ENCODE results near the gene EXOC4.

Gene EXOC4

GRCh38 chr7:133478591-133479135 lies 225.8 kb downstream of the EXOC4 start (continued):
- TF ChIP-seq, protein P1, sequence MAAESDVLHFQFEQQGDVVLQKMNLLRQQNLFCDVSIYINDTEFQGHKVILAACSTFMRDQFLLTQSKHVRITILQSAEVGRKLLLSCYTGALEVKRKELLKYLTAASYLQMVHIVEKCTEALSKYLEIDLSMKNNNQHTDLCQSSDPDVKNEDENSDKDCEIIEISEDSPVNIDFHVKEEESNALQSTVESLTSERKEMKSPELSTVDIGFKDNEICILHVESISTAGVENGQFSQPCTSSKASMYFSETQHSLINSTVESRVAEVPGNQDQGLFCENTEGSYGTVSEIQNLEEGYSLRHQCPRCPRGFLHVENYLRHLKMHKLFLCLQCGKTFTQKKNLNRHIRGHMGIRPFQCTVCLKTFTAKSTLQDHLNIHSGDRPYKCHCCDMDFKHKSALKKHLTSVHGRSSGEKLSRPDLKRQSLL (tag by site-specific recombination; IDR thresholded peaks at IDR 0.05) = no peak
- TF ChIP-seq ZNF391 (tag by site-specific recombination; IDR thresholded peaks at IDR 0.05; ENCODE audit: borderline replicate concordance, low read depth) (peak; percentile 28; the same call in 1 of the 2 replicates), GLI2 (tag by site-specific recombination; IDR thresholded peaks at IDR 0.05; ENCODE audit: borderline replicate concordance, low read depth) (peak; percentile 81), TCF7L2 (IDR thresholded peaks at IDR 0.05; ENCODE audit: borderline replicate concordance, low read depth, low read length) (peak; percentile 82), BCL11A (tag by site-specific recombination; IDR thresholded peaks at IDR 0.05; ENCODE audit: low read depth) (peak; percentile 89), KLF16 (tag by site-specific recombination; IDR thresholded peaks at IDR 0.05) (0 out of 2 replicates have a peak, but pooled peaks have one; percentile 35), ZNF624 (tag by site-specific recombination; IDR thresholded peaks at IDR 0.05) (no peak), SCRT1 (tag by site-specific recombination; IDR thresholded peaks at IDR 0.05; ENCODE audit: borderline replicate concordance) (peak; percentile 90), ZNF214 (tag by site-specific recombination; IDR thresholded peaks at IDR 0.05; ENCODE audit: borderline replicate concordance) (no peak), ZNF221 (tag by site-specific recombination; IDR thresholded peaks at IDR 0.05; ENCODE audit: borderline replicate concordance) (no peak), ZNF610 (tag by site-specific recombination; IDR thresholded peaks at IDR 0.05; ENCODE audit: borderline replicate concordance) (0 out of 2 replicates have a peak, but pooled peaks have one; percentile 32), ZBTB17 (tag by site-specific recombination; IDR thresholded peaks at IDR 0.05) (peak; percentile 47; the same call in 1 of the 2 replicates), SP7 (tag by site-specific recombination; IDR thresholded peaks at IDR 0.05) (peak; percentile 93), ZNF629 (tag by site-specific recombination; IDR thresholded peaks at IDR 0.05) (peak; percentile 73), ZNF501 (tag by site-specific recombination; IDR thresholded peaks at IDR 0.05) (peak; percentile 61), ZIC2 (tag by site-specific recombination; IDR thresholded peaks at IDR 0.05) (peak; percentile 30; the same call in 1 of the 2 replicates), ZNF639 (tag by site-specific recombination; IDR thresholded peaks at IDR 0.05) (0 out of 2 replicates have a peak, but pooled peaks have one; percentile 29), KLF10 (tag by site-specific recombination; IDR thresholded peaks at IDR 0.05) (peak; percentile 58; the same call in 1 of the 2 replicates), SCRT2 (tag by site-specific recombination; IDR thresholded peaks at IDR 0.05) (peak; percentile 55), GFI1B (tag by site-specific recombination; IDR thresholded peaks at IDR 0.05) (0 out of 2 replicates have a peak, but pooled peaks have one; percentile 26), ZNF837 (tag by site-specific recombination; IDR thresholded peaks at IDR 0.05) (no peak), ZEB2 (tag by site-specific recombination; IDR thresholded peaks at IDR 0.05) (peak; percentile 56; the same call in 1 of the 2 replicates), OSR2 (tag by site-specific recombination; IDR thresholded peaks at IDR 0.05) (peak; percentile 99), ZNF157 (tag by site-specific recombination; IDR thresholded peaks at IDR 0.05) (no peak)
- TF ChIP-seq, protein P2, sequence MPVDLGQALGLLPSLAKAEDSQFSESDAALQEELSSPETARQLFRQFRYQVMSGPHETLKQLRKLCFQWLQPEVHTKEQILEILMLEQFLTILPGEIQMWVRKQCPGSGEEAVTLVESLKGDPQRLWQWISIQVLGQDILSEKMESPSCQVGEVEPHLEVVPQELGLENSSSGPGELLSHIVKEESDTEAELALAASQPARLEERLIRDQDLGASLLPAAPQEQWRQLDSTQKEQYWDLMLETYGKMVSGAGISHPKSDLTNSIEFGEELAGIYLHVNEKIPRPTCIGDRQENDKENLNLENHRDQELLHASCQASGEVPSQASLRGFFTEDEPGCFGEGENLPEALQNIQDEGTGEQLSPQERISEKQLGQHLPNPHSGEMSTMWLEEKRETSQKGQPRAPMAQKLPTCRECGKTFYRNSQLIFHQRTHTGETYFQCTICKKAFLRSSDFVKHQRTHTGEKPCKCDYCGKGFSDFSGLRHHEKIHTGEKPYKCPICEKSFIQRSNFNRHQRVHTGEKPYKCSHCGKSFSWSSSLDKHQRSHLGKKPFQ (tag by site-specific recombination; IDR thresholded peaks at IDR 0.05) = peak; percentile 81
- TF ChIP-seq, protein P3, sequence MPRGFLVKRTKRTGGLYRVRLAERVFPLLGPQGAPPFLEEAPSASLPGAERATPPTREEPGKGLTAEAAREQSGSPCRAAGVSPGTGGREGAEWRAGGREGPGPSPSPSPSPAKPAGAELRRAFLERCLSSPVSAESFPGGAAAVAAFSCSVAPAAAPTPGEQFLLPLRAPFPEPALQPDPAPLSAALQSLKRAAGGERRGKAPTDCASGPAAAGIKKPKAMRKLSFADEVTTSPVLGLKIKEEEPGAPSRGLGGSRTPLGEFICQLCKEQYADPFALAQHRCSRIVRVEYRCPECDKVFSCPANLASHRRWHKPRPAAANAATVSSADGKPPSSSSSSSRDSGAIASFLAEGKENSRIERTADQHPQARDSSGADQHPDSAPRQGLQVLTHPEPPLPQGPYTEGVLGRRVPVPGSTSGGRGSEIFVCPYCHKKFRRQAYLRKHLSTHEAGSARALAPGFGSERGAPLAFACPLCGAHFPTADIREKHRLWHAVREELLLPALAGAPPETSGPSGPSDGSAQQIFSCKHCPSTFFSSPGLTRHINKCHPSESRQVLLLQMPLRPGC (tag by site-specific recombination; IDR thresholded peaks at IDR 0.05) = peak; percentile 51; the same call in 1 of the 2 replicates
- TF ChIP-seq, protein P4, sequence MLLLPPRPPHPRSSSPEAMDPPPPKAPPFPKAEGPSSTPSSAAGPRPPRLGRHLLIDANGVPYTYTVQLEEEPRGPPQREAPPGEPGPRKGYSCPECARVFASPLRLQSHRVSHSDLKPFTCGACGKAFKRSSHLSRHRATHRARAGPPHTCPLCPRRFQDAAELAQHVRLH (tag by site-specific recombination; IDR thresholded peaks at IDR 0.05) = peak; percentile 81; the same call in 1 of the 2 replicates
- TF ChIP-seq, protein P5, sequence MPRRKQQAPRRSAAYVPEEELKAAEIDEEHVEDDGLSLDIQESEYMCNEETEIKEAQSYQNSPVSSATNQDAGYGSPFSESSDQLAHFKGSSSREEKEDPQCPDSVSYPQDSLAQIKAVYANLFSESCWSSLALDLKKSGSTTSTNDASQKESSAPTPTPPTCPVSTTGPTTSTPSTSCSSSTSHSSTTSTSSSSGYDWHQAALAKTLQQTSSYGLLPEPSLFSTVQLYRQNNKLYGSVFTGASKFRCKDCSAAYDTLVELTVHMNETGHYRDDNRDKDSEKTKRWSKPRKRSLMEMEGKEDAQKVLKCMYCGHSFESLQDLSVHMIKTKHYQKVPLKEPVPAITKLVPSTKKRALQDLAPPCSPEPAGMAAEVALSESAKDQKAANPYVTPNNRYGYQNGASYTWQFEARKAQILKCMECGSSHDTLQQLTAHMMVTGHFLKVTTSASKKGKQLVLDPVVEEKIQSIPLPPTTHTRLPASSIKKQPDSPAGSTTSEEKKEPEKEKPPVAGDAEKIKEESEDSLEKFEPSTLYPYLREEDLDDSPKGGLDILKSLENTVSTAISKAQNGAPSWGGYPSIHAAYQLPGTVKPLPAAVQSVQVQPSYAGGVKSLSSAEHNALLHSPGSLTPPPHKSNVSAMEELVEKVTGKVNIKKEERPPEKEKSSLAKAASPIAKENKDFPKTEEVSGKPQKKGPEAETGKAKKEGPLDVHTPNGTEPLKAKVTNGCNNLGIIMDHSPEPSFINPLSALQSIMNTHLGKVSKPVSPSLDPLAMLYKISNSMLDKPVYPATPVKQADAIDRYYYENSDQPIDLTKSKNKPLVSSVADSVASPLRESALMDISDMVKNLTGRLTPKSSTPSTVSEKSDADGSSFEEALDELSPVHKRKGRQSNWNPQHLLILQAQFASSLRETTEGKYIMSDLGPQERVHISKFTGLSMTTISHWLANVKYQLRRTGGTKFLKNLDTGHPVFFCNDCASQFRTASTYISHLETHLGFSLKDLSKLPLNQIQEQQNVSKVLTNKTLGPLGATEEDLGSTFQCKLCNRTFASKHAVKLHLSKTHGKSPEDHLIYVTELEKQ (tag by site-specific recombination; IDR thresholded peaks at IDR 0.05; ENCODE audit: borderline replicate concordance) = peak; percentile 13; the same call in 1 of the 2 replicates
- TF ChIP-seq, protein P6, sequence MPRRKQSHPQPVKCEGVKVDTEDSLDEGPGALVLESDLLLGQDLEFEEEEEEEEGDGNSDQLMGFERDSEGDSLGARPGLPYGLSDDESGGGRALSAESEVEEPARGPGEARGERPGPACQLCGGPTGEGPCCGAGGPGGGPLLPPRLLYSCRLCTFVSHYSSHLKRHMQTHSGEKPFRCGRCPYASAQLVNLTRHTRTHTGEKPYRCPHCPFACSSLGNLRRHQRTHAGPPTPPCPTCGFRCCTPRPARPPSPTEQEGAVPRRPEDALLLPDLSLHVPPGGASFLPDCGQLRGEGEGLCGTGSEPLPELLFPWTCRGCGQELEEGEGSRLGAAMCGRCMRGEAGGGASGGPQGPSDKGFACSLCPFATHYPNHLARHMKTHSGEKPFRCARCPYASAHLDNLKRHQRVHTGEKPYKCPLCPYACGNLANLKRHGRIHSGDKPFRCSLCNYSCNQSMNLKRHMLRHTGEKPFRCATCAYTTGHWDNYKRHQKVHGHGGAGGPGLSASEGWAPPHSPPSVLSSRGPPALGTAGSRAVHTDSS (tag by site-specific recombination; IDR thresholded peaks at IDR 0.05) = no peak
